ENCODE measurements around the gene TXK.

- TF ChIP-seq POLR2A (IDR thresholded peaks at IDR 0.05), result no peak
- TF ChIP-seq CTCF (IDR thresholded peaks at IDR 0.05), result no peak
These were observed 111.8 kb downstream of the TXK start for GRCh38 chr4:48022192-48022799.

All from right lobe of liver (tissue), 4 donors.